K562 (cell line): ENCODE results near the gene ZFPM1. TPM values are rescaled to one million over a fixed set of nuclear protein-coding genes. Genes with fewer than 3 reads are reported as not detected.
A peak's percentile ranks its signal among the peaks of the same experiment; 100 is the strongest.

ENCODE experiments used
- CHCHD3 ChIP-seq: fragments of 250-450 bp; sonication (Bioruptor Pico); IDR thresholded peaks from 2 replicates; pipeline ENCODE4 v2.1.2; 2022; ENCODE audit warnings: mild to moderate bottlenecking
- CREB5 ChIP-seq: fragments of 250-450 bp; sonication (Bioruptor Pico); IDR thresholded peaks from 2 replicates; pipeline ENCODE4 v1.5.0; 2020; ENCODE audit warnings: mild to moderate bottlenecking
- HOMEZ ChIP-seq: fragments of 250-450 bp; sonication (Bioruptor Pico); IDR thresholded peaks from 2 replicates; pipeline ENCODE4 v1.4.0; 2020; ENCODE audit warnings: mild to moderate bottlenecking, moderate library complexity
- ILK ChIP-seq: fragments of 450-650 bp; IDR thresholded peaks from 2 replicates; pipeline ENCODE4 v1.6.1; 2016; ENCODE audit warnings: missing genetic modification characterization, low read depth, mild to moderate bottlenecking, missing compliant biosample characterization, moderate library complexity, borderline replicate concordance
- MBD2 ChIP-seq: sonication (generic); IDR thresholded peaks from 2 replicates; pipeline ENCODE4 v1.6.1; 2016; ENCODE audit warnings: low read depth, borderline replicate concordance
- MCM2 ChIP-seq: fragments of 450-650 bp; IDR thresholded peaks from 2 replicates; pipeline ENCODE4 v1.6.1; 2017; ENCODE audit warnings: low read depth, mild to moderate bottlenecking
- MCM7 ChIP-seq, 2 experiments: fragments of 450-650 bp; IDR thresholded peaks; 2 replicates each; pipeline ENCODE4 v1.6.1; 2016 to 2018
- MEF2A ChIP-seq: IDR thresholded peaks from 2 replicates; pipeline ENCODE4 v1.6.1; 2011; ENCODE audit warnings: low read depth, mild to moderate bottlenecking, low read length, moderate library complexity; ENCODE audit not compliant: control insufficient read depth
- NFXL1 ChIP-seq: fragments of 450-650 bp; formaldehyde crosslinking; IDR thresholded peaks from 2 replicates; pipeline ENCODE4 v1.4.0; 2021; ENCODE audit warnings: mild to moderate bottlenecking
- NKRF ChIP-seq: fragments of 450-650 bp; IDR thresholded peaks from 2 replicates; pipeline ENCODE4 v1.6.1; 2016; ENCODE audit warnings: borderline replicate concordance
- POLR2G ChIP-seq: fragments of 200-400 bp; formaldehyde crosslinking; IDR thresholded peaks from 2 replicates; pipeline ENCODE4 v1.6.1; 2017; ENCODE audit warnings: low read depth, mild to moderate bottlenecking, antibody characterized with exemption, low read length, moderate library complexity
- SLC30A9 ChIP-seq: fragments of 250-450 bp; sonication (Bioruptor Pico); IDR thresholded peaks from 2 replicates; pipeline ENCODE4 v1.8.0; 2022; ENCODE audit warnings: mild to moderate bottlenecking, moderate library complexity
- U2AF2 ChIP-seq: fragments of 200-400 bp; formaldehyde crosslinking; optimal IDR thresholded peaks from 2 replicates; pipeline ENCODE3; 2017; ENCODE audit warnings: low read depth, mild to moderate bottlenecking, low read length
- ZC3H4 ChIP-seq: sonication (generic); formaldehyde crosslinking; IDR thresholded peaks from 2 replicates; pipeline ENCODE4 v1.9.0; 2021; ENCODE audit warnings: missing genetic modification reagents, borderline replicate concordance
- ZFP1 ChIP-seq: fragments of 450-650 bp; formaldehyde crosslinking; IDR thresholded peaks from 2 replicates; pipeline ENCODE4 v1.4.0; 2020; ENCODE audit warnings: mild to moderate bottlenecking, mixed read lengths
- ZNF282 ChIP-seq: sonication (generic); formaldehyde crosslinking; IDR thresholded peaks from 2 replicates; pipeline ENCODE4 v1.8.1; 2023; ENCODE audit warnings: missing genetic modification reagents
- ZNF436 ChIP-seq: fragments of 250-450, 450-650 bp; sonication (Bioruptor Pico); formaldehyde crosslinking; IDR thresholded peaks from 2 replicates; pipeline ENCODE4 v1.7.0; 2020; ENCODE audit warnings: mild to moderate bottlenecking
- ZNF512 ChIP-seq: IDR thresholded peaks from 2 replicates; pipeline ENCODE4 v1.6.1; 2016; ENCODE audit warnings: missing genetic modification characterization, missing compliant biosample characterization
- polyA plus RNA-seq, 8 experiments: library from polyadenylated mRNA; depleted of rRNA in 4 of 8; stranded (reverse) in 5 of 8; unstranded in 3 of 8; fragments of >200 nt; fragmentation: Nextera tagmentation in 2 of 8; fragmentation: Illumina TruSeq in 1 of 8; extraction: Ambion mirVana in 2 of 8; extraction: Trizol in 1 of 8; gene quantifications; 2 replicates each; pipeline versions ENCODE4 v1.2.1 to v1.2.3, GENCODE V29; 2011 to 2014; ENCODE audit warnings: inconsistent platforms in 1 of 8, missing spikeins in 1 of 8
- total RNA-seq, 7 experiments: library from RNA; depleted of rRNA in 6 of 7; stranded (reverse); fragments of >200 nt in 6 of 7; fragmentation: Illumina TruSeq in 2 of 7; extraction: Trizol in 2 of 7; gene quantifications; 2 replicates each; pipeline versions ENCODE4 v1.2.1 to v1.2.3, GENCODE V29; 2011 to 2021; ENCODE audit warnings: low replicate concordance in 1 of 7
- TF ChIP-seq, protein P1 (sequence below): sonication (generic); formaldehyde crosslinking; IDR thresholded peaks from 2 replicates; pipeline ENCODE4 v1.4.0; 2020; ENCODE audit warnings: mild to moderate bottlenecking, missing genetic modification reagents

ZFPM1 gene
- total and polyA plus RNA-seq, 9 of the 15 experiments (the other 6 are each of a cell fraction or from before 2014, with no cell fraction given): 0.03 to 35.9 (median 1.4) TPM

DNA sequence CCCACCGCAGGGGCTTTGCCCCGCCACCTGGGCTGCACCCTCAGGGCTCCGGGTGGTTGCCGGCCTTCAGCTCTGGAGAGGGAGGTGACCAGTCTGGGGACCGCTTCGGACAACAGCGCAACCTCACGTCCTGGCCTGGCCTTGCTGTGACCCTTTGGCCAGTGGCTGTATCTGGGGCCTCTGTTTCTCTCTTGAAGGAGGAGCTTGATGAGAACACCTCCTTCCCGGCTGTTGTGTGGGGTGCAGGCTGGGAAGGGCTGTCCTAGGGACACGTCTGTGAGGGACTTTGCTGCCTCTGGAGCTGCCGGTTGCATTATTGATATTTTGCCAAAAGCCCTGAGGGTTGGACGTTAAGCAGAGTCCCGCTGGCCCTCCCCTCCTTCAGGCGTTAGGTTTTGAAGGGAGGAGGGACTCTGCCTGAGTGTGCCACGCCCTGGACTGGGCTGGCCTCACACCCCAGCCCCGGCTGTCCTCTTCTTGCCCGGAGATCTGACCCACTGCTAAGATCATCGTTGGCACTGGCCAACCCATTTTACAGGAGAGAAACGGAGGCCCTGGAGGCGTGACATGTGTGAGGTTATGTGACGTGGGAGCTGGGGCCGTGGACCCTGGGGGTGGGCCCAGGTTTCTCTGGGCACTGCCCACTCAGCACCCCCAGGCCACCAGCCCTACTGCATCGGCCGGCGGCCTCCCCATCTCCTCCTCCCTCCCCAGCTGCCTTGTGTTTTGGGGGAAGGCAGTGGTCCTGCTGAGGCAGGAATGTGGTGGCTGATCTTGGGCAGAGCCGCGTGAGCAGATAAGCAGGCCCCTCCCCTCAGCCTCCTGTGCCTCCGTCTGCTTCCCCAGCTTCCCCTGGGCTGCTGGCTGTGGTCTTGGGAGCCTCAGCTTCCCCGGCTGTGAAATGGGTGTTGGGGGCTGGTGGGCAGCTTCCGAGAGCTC, 8.5 kb downstream of the ZFPM1 start (continued):
- TF ChIP-seq CREB5 (CRISPR knock-in tag) (no peak), MBD2 (no peak), HOMEZ (CRISPR knock-in tag) (no peak), ZNF282 (CRISPR knock-in tag) (no peak), MEF2A (no peak), ZNF436 (no peak), U2AF2 (no peak), ZNF512 (tag) (no peak), NKRF (no peak), POLR2G (peak; percentile 52; the same call in 1 of the 2 replicates), ILK (tag) (no peak), ZFP1 (CRISPR knock-in tag) (0 out of 2 replicates have a peak, but pooled peaks have one; percentile 12), MCM2 (no peak), ZC3H4 (CRISPR knock-in tag) (no peak), CHCHD3 (CRISPR knock-in tag) (no peak), MCM7 (IDR thresholded peaks at IDR 0.05) (no peak), SLC30A9 (CRISPR knock-in tag) (no peak), NFXL1 (no peak)
- TF ChIP-seq, protein P1, sequence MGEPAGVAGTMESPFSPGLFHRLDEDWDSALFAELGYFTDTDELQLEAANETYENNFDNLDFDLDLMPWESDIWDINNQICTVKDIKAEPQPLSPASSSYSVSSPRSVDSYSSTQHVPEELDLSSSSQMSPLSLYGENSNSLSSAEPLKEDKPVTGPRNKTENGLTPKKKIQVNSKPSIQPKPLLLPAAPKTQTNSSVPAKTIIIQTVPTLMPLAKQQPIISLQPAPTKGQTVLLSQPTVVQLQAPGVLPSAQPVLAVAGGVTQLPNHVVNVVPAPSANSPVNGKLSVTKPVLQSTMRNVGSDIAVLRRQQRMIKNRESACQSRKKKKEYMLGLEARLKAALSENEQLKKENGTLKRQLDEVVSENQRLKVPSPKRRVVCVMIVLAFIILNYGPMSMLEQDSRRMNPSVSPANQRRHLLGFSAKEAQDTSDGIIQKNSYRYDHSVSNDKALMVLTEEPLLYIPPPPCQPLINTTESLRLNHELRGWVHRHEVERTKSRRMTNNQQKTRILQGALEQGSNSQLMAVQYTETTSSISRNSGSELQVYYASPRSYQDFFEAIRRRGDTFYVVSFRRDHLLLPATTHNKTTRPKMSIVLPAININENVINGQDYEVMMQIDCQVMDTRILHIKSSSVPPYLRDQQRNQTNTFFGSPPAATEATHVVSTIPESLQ (CRISPR knock-in tag): no peak
